HL-60 (cell line): ENCODE data around the gene GET4.

Source experiments
- CTCF ChIP-seq: IDR thresholded peaks from one replicate; pipeline ENCODE4 v1.5.1; 2011; ENCODE audit warnings: low read length, control low read depth, inconsistent platforms; ENCODE audit not compliant: insufficient read depth
- GABPA ChIP-seq: IDR thresholded peaks from 2 replicates; pipeline ENCODE4 v1.6.1; 2012; ENCODE audit warnings: low read depth
- POLR2AphosphoS5 ChIP-seq: IDR thresholded peaks from 2 replicates; pipeline ENCODE4 v1.6.1; 2012; ENCODE audit warnings: low read depth
- REST ChIP-seq: IDR thresholded peaks from 2 replicates; pipeline ENCODE4 v1.6.1; 2012; ENCODE audit warnings: low read depth; ENCODE audit not compliant: insufficient replicate concordance
- SPI1 ChIP-seq: IDR thresholded peaks from 2 replicates; pipeline ENCODE4 v1.6.1; 2012; ENCODE audit warnings: low read depth, mild to moderate bottlenecking, borderline replicate concordance

GRCh38 chr7:921581-922333 is 45.4 kb downstream of the GET4 start:
- TF ChIP-seq CTCF (no peak), POLR2AphosphoS5 (no peak), GABPA (no peak), REST (no peak), SPI1 (no peak)
